HL-60 (cell line): ENCODE data around the gene TREH.

Experiments used
- DNase-seq, 2 experiments: peaks; one replicate each; pipeline ENCODE4 v3.0.0-alpha.2; 2010 to 2020; ENCODE audit warnings: low read depth in 1 of 2, low spot score in 1 of 2
- H3K27ac ChIP-seq: fragments of 250-450 bp; sonication (Bioruptor Pico); replicated peaks from 2 replicates; pipeline ENCODE4 v1.5.1; 2020; ENCODE audit warnings: mild to moderate bottlenecking, moderate library complexity
- H3K27me3 ChIP-seq: fragments of 250-450 bp; sonication (Bioruptor Pico); 2 replicates; pipeline ENCODE4 v1.5.1; 2021; ENCODE audit warnings: mild to moderate bottlenecking, moderate library complexity; ENCODE audit not compliant: insufficient read depth, poor library complexity, severe bottlenecking
- H3K4me3 ChIP-seq: replicated peaks from 2 replicates; pipeline ENCODE4 v1.5.1; 2011; ENCODE audit warnings: mild to moderate bottlenecking, control low read depth, low read length; ENCODE audit not compliant: insufficient read depth
- GABPA ChIP-seq: IDR thresholded peaks from 2 replicates; pipeline ENCODE4 v1.6.1; 2012; ENCODE audit warnings: low read depth
- POLR2AphosphoS5 ChIP-seq: IDR thresholded peaks from 2 replicates; pipeline ENCODE4 v1.6.1; 2012; ENCODE audit warnings: low read depth
- SPI1 ChIP-seq: IDR thresholded peaks from 2 replicates; pipeline ENCODE4 v1.6.1; 2012; ENCODE audit warnings: low read depth, mild to moderate bottlenecking, borderline replicate concordance
- TF ChIP-seq, protein P1 (sequence below): IDR thresholded peaks from 2 replicates; pipeline ENCODE4 v1.6.1; 2012; ENCODE audit warnings: low read depth; ENCODE audit not compliant: insufficient replicate concordance
- TF ChIP-seq, protein P2 (sequence below): IDR thresholded peaks from one replicate; pipeline ENCODE4 v1.5.1; 2011; ENCODE audit warnings: low read length, control low read depth, inconsistent platforms; ENCODE audit not compliant: insufficient read depth

TREH gene

GRCh38 chr11:118628432-118628831 is 51.0 kb downstream of the TREH start:
- TF ChIP-seq, protein P1, sequence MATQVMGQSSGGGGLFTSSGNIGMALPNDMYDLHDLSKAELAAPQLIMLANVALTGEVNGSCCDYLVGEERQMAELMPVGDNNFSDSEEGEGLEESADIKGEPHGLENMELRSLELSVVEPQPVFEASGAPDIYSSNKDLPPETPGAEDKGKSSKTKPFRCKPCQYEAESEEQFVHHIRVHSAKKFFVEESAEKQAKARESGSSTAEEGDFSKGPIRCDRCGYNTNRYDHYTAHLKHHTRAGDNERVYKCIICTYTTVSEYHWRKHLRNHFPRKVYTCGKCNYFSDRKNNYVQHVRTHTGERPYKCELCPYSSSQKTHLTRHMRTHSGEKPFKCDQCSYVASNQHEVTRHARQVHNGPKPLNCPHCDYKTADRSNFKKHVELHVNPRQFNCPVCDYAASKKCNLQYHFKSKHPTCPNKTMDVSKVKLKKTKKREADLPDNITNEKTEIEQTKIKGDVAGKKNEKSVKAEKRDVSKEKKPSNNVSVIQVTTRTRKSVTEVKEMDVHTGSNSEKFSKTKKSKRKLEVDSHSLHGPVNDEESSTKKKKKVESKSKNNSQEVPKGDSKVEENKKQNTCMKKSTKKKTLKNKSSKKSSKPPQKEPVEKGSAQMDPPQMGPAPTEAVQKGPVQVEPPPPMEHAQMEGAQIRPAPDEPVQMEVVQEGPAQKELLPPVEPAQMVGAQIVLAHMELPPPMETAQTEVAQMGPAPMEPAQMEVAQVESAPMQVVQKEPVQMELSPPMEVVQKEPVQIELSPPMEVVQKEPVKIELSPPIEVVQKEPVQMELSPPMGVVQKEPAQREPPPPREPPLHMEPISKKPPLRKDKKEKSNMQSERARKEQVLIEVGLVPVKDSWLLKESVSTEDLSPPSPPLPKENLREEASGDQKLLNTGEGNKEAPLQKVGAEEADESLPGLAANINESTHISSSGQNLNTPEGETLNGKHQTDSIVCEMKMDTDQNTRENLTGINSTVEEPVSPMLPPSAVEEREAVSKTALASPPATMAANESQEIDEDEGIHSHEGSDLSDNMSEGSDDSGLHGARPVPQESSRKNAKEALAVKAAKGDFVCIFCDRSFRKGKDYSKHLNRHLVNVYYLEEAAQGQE = no peak
- TF ChIP-seq, protein P2, sequence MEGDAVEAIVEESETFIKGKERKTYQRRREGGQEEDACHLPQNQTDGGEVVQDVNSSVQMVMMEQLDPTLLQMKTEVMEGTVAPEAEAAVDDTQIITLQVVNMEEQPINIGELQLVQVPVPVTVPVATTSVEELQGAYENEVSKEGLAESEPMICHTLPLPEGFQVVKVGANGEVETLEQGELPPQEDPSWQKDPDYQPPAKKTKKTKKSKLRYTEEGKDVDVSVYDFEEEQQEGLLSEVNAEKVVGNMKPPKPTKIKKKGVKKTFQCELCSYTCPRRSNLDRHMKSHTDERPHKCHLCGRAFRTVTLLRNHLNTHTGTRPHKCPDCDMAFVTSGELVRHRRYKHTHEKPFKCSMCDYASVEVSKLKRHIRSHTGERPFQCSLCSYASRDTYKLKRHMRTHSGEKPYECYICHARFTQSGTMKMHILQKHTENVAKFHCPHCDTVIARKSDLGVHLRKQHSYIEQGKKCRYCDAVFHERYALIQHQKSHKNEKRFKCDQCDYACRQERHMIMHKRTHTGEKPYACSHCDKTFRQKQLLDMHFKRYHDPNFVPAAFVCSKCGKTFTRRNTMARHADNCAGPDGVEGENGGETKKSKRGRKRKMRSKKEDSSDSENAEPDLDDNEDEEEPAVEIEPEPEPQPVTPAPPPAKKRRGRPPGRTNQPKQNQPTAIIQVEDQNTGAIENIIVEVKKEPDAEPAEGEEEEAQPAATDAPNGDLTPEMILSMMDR = no peak
- no peak for TF ChIP-seq POLR2AphosphoS5
- TF ChIP-seq SPI1 = no peak
- no peak for TF ChIP-seq GABPA
- DNase-seq = no peak
- no peak overlapping the region for H3K4me3 ChIP-seq

GRCh38 chr11:118628031-118628430 is 51.4 kb downstream of the TREH start:
- no peak overlapping the region for H3K4me3 ChIP-seq
- no peak overlapping the region for H3K27ac ChIP-seq
- H3K27me3 ChIP-seq = peaks cover 4% of the 10 kb centered on the region
- TF ChIP-seq, protein P1 = no peak
- TF ChIP-seq, protein P2 = no peak
- TF ChIP-seq POLR2AphosphoS5 (no peak), GABPA (no peak), SPI1 (no peak)
- no peak for DNase-seq

More at GRCh38 chr11:118628432-118628831, 51.0 kb downstream of the TREH start:
- no peak overlapping the region for H3K27ac ChIP-seq
- H3K27me3 ChIP-seq = peaks cover 5% of the 10 kb centered on the region

DNA sequence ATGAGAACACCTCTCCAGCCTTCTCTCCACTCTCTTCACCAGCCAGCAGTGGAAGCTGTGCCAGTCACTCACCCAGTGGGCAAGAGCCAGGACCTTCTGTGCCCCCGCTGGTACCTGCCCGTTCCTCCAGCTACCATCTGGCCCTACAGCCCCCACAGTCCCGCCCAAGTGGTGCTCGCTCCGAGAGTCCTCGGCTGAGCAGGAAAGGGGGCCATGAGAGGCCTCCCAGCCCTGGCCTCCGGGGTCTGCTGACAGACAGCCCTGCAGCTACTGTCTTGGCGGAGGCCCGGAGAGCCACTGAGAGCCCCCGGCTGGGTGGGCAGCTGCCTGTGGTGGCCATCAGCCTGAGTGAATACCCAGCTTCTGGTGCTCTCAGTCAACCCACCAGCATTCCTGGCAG is 51.9 kb downstream of the TREH start:
- TF ChIP-seq, protein P1 = no peak
- TF ChIP-seq POLR2AphosphoS5 = no peak
- TF ChIP-seq GABPA = no peak
- TF ChIP-seq, protein P2 = no peak
- TF ChIP-seq SPI1 = no peak
- DNase-seq = no peak

More for the DNA sequence above, 51.9 kb downstream of the TREH start:
- H3K27me3 ChIP-seq = peaks cover 4% of the 10 kb centered on the region
- H3K27ac ChIP-seq = no peak overlapping the region
- no peak overlapping the region for H3K4me3 ChIP-seq
